Measurements from ENCODE around the gene LRRC52. TPM values are rescaled to one million over a fixed set of nuclear protein-coding genes. Genes with fewer than 3 reads are reported as not detected.
A peak's percentile ranks its signal among the peaks of the same experiment; 100 is the strongest.

Gene LRRC52
- total RNA-seq, 1 donor from 2014 or later: 0.87 TPM

DNA sequence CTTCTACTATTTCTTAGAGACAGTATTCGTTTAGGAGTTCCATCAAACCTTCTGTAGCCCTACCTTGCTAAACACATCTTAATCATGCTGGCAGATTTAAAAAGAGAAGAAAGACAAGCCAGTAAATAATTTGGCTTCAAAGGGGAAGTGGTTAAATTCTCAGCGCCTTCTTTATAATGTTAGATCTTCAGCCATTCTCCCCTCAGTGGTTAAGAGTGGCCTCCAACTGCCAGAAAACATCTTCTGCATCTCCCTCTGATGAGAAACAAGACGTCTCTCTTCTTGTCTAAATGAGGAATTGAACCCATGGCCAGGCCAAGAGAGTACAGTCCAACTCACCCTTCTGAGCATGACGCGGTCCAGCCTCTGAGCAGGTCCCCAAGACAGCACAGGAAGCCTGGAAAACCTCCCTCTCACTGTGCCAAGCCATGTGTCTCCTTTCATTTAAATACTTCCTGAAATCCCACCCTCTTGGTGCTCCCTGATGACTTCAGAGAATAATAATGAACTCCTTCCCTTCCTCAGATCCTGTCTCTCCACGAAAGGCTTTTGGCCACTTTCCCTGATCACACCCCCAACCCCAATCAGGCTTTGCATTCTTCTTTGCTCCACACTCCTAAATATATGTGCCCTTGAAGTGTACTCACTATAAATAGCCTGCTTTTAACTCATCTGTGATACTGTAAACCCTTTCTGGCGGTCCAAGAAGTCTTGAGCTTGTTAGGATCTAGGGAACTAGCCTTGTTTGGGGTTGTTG, 16.4 kb upstream of the LRRC52 start:
- intact Hi-C loops (cut with DNase I): no loop called here
- TF ChIP-seq, protein P1, sequence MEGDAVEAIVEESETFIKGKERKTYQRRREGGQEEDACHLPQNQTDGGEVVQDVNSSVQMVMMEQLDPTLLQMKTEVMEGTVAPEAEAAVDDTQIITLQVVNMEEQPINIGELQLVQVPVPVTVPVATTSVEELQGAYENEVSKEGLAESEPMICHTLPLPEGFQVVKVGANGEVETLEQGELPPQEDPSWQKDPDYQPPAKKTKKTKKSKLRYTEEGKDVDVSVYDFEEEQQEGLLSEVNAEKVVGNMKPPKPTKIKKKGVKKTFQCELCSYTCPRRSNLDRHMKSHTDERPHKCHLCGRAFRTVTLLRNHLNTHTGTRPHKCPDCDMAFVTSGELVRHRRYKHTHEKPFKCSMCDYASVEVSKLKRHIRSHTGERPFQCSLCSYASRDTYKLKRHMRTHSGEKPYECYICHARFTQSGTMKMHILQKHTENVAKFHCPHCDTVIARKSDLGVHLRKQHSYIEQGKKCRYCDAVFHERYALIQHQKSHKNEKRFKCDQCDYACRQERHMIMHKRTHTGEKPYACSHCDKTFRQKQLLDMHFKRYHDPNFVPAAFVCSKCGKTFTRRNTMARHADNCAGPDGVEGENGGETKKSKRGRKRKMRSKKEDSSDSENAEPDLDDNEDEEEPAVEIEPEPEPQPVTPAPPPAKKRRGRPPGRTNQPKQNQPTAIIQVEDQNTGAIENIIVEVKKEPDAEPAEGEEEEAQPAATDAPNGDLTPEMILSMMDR (IDR thresholded peaks at IDR 0.05): no peak
- no peak overlapping the region for H3K4me3 ChIP-seq
- no peaks in the 10 kb centered on the region for H3K27me3 ChIP-seq
- no peak overlapping the region for H3K27ac ChIP-seq
- no peaks in the 10 kb centered on the region for H3K9me3 ChIP-seq
- DNase-seq (no peak), ATAC-seq (no peak)
- no peaks in the 10 kb centered on the region for H3K4me1 ChIP-seq
- no peaks in the 10 kb centered on the region for H3K36me3 ChIP-seq

DNA sequence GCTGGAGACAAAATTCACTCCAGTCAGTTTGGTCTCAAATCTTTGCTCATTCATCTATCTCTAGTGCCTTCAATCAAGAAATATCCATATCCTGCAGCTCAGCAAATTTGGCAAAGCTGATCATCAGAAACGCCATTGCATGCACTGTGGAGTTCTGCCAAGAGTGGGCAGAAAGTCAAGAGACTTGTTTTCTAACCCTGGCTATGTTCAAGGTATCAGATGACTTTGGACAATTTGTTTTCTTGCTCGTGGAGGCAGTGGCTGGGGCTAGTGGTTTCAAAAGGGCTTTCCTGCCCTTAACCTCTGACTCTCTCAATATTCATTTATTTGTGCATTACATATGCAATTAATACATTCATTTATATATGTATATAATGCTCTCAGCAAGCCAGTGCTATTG, 12.8 kb upstream of the LRRC52 start:
- Histone ChIP-seq H3K4me3 (no peak overlapping the region), H3K9me3 (no peaks in the 10 kb centered on the region), H3K27ac (no peak overlapping the region), H3K27me3 (no peaks in the 10 kb centered on the region), H3K4me1 (no peaks in the 10 kb centered on the region), H3K36me3 (no peaks in the 10 kb centered on the region)
- intact Hi-C loops (cut with DNase I): no loop called here
- DNase-seq (no peak), ATAC-seq (no peak)
- TF ChIP-seq, protein P1 (IDR thresholded peaks at IDR 0.05): no peak

DNA sequence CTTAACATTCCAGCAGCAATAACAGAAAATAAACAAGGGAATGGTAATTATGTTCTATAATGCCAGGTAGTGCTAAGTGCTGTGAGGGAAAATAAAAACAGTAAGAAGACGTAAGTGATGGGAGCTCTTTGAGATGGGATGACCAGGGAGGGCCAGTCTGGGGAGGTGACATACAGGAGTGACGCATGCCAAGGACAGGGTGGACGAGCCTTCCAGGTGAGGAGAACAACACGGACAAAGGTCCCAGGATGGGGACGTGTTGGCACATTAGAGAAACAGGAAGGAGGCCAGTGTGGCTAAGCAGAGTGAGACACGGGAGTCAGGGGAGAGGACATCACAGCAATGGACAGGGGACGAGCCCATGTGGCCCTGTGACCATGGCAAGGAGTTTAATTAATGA, 11.7 kb upstream of the LRRC52 start:
- intact Hi-C loops (cut with DNase I): no loop called here
- Histone ChIP-seq H3K4me3 (no peak overlapping the region), H3K36me3 (no peaks in the 10 kb centered on the region), H3K27me3 (no peaks in the 10 kb centered on the region), H3K4me1 (no peaks in the 10 kb centered on the region), H3K9me3 (no peaks in the 10 kb centered on the region), H3K27ac (no peak overlapping the region)
- DNase-seq (no peak), ATAC-seq (peak; percentile 22)
- TF ChIP-seq, protein P1 (IDR thresholded peaks at IDR 0.05): no peak

DNA sequence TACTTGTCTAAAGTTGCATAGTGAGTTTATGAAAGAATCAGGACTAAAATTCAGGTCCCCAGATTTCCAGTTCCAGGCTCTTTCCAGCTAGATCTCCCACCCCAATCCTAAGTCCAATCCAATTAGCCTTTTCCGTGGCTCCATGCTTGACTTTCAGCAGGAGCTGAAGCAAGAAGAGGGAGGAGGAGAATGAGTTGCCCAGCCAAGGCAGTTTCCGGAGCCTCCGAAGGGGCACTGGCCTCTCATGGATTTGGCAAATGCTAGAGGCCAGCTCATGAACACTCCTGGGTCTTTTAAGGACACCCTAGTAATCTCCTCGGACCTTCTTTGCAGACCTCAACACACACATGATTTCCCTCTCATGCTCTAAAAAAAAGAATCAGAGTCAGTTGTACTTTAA, 10.5 kb upstream of the LRRC52 start:
- H3K4me3 ChIP-seq: no peak overlapping the region
- no peaks in the 10 kb centered on the region for H3K9me3 ChIP-seq
- no peak for DNase-seq
- no peak for ATAC-seq
- intact Hi-C loops (cut with DNase I): no loop called here
- H3K27me3 ChIP-seq: no peaks in the 10 kb centered on the region
- H3K27ac ChIP-seq: no peak overlapping the region
- H3K36me3 ChIP-seq: no peaks in the 10 kb centered on the region
- TF ChIP-seq, protein P1 (IDR thresholded peaks at IDR 0.05): no peak
- H3K4me1 ChIP-seq: no peaks in the 10 kb centered on the region

DNA sequence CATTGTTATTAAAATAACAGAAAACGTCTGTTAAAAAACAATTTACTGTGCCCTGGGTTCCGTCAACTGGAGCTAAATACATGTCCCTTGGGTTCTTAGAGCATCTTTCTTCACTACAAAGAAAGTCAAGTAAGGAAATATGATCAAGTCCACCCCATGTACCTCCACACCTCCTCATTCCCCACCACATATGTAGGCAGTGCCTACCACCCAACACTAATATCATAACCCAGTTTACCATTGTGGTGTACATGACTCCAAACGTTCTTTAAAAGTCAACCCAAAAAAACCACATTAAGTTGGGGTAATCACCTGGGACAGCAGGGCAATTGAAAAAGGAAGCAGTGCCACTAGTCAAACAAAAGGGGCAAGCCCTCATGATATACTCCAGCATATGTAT, 7.8 kb upstream of the LRRC52 start:
- Histone ChIP-seq H3K27ac (no peak overlapping the region), H3K4me3 (no peak overlapping the region), H3K27me3 (no peaks in the 10 kb centered on the region), H3K9me3 (no peaks in the 10 kb centered on the region), H3K36me3 (no peaks in the 10 kb centered on the region), H3K4me1 (peaks cover 4% of the 10 kb centered on the region)
- TF ChIP-seq, protein P1 (IDR thresholded peaks at IDR 0.05): no peak
- no peak for DNase-seq
- no peak for ATAC-seq
- intact Hi-C loops (cut with DNase I): no loop called here

All from upper lobe of right lung (tissue), 1 donor.